GM19463 (cell line): ENCODE results near the gene TRIM69.
A peak's percentile ranks its signal among the peaks of the same experiment; 100 is the strongest.
"Not testable (repeated sequence)": the region's sequence is repeated elsewhere in the genome, so short reads cannot be mapped to it uniquely, and the experiment has no call there.

ENCODE experiments used
- ATAC-seq: cut with Tn5 transposase; IDR thresholded peaks from one replicate; pipeline ENCODE4 v1.9.1; 2021; ENCODE audit warnings: mild to moderate bottlenecking, moderate library complexity; ENCODE audit not compliant: unreplicated experiment

TRIM69 gene

GRCh38 chr15:44735482-44736180 is 697 bp upstream of the TRIM69 start:
- ATAC-seq, result peak; percentile 46

GRCh38 chr15:44738340-44738984 is 2.1 kb downstream of the TRIM69 start:
- ATAC-seq, result no peak

GRCh38 chr15:44739222-44739847 is 3.0 kb downstream of the TRIM69 start:
- ATAC-seq, result not testable (repeated sequence)

- ATAC-seq, result not testable (repeated sequence)
These were observed 7.1 kb downstream of the TRIM69 start for GRCh38 chr15:44743454-44743853.

- no peak for ATAC-seq
These were observed 17.0 kb downstream of the TRIM69 start for GRCh38 chr15:44753345-44753744.

GRCh38 chr15:44763187-44763586 is 26.9 kb downstream of the TRIM69 start:
- no peak for ATAC-seq

- no peak for ATAC-seq
These were observed 27.5 kb downstream of the TRIM69 start for GRCh38 chr15:44763848-44764247.

- no peak for ATAC-seq
These were observed 28.7 kb downstream of the TRIM69 start for GRCh38 chr15:44765036-44765435.

GRCh38 chr15:44769521-44769920 is 33.2 kb downstream of the TRIM69 start:
- ATAC-seq, result no peak

- ATAC-seq, result not testable (repeated sequence)
These were observed 34.4 kb downstream of the TRIM69 start for GRCh38 chr15:44770715-44771114.

GRCh38 chr15:44775953-44776352 is 39.6 kb downstream of the TRIM69 start:
- no peak for ATAC-seq

- ATAC-seq, result no peak
These were observed 43.4 kb downstream of the TRIM69 start for GRCh38 chr15:44779761-44780160.

- ATAC-seq, result no peak
These were observed 44.3 kb downstream of the TRIM69 start for GRCh38 chr15:44780608-44781007.

GRCh38 chr15:44781128-44781810 is 44.9 kb downstream of the TRIM69 start:
- ATAC-seq, result no peak

- no peak for ATAC-seq
These were observed 46.2 kb downstream of the TRIM69 start for GRCh38 chr15:44782516-44782915.

GRCh38 chr15:44784918-44785274 is 48.6 kb downstream of the TRIM69 start:
- ATAC-seq, result not testable (repeated sequence)

GRCh38 chr15:44788748-44789147 is 52.4 kb downstream of the TRIM69 start:
- ATAC-seq, result no peak

GRCh38 chr15:44790215-44790614 is 53.9 kb downstream of the TRIM69 start:
- ATAC-seq, result no peak

- no peak for ATAC-seq
These were observed 54.3 kb downstream of the TRIM69 start for GRCh38 chr15:44790656-44791055.

- no peak for ATAC-seq
These were observed 56.4 kb downstream of the TRIM69 start for GRCh38 chr15:44792715-44793114.

GRCh38 chr15:44794072-44794471 is 57.7 kb downstream of the TRIM69 start:
- ATAC-seq, result no peak

GRCh38 chr15:44796508-44796907 is 60.2 kb downstream of the TRIM69 start:
- no peak for ATAC-seq
